GM19193 (cell line): ENCODE measurements around the gene ANKRD27.

Source experiments
- POLR2A ChIP-seq: IDR thresholded peaks from 4 replicates; pipeline ENCODE4 v1.6.1; 2011; ENCODE audit not compliant: insufficient read depth, insufficient read length; ENCODE audit errors: extremely low read depth

The ANKRD27 gene

DNA sequence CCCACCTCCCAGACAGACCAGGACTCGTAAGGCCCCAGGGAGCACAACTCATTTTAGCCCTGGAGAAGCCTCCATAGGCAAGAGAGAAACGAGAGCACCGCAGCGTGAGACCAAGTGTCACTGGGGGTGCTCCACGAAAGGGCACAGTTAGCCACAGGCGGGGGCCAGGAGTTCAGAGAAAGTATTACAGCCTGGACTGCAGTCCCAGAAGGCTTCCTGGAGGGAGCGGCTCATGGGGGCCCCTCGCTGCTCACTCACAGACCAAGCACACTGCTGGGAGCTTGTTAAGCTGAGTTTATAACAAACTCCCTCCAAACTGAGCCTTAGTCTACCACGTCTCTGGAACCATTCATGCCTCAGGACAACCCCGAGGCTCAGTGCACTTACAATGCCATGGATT lies 16.5 kb downstream of the ANKRD27 start:
- TF ChIP-seq POLR2A, result no peak

DNA sequence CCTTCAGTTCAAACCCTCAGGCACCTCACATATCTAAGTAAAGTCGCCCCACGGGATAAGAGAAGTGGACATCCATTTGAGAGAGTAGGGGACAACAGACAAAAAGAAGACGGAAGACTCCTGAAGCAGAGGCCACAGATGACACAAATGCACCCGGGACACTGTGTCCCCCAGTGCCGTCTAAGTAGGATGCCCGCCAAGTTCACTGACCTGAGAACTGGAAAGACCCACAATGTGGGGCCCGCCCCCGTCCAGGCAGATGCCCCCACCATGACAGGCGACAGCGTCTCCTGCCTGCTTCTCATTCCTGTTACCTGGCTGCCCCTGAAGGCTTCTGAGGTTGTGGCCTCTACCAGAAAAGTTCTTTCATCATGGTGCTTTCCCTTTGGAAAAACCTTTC lies 16.9 kb downstream of the ANKRD27 start:
- no peak for TF ChIP-seq POLR2A

DNA sequence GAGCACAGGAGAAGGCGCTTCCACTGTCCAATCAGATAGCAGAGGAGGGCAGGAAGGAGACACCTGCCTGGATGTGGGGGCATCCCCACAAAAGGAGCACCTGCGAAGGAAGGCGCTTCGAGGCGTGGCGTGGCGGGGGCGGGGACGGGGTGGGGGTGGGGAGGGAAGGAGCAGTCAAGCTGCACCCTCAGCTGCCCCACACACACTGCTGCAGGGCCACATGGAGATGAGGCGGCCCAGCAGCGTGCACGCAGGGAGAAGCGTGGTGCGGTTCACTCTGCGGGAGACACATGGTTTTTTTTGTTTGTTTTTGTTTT lies 21.4 kb downstream of the ANKRD27 start:
- no peak for TF ChIP-seq POLR2A

DNA sequence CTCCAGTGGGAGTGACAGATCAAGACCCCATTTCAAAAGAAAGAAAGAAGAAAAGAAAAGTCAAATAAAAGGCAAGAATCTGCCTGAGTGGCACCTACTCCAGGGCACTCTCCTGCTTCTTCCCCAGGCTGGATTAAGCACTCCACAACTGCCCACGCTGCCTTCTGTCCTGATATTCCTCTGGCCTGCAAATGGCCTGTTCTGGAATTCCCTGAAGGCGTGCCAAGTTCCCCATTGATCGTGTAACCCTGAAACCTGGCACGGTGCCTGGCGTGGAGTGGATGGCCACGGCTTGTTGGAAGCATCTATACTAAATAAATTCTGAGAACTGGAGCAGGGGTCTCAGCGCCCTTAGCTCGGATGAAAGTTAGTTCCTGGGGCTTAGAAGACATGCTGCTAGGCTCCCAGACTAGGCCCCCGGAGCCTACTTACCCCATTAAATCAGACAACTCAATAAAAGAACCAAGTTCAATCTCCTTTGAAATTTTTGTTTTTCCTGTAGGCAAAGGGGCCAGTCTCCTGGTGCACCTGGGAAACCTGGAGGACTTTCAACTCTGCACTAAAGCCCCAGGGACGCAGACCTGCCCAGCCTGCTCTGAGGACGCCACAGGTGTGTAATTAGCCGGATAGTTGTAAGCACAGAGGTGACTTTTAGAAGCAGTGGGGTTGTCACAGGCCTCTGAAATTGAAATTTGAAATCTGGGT lies 21.9 kb downstream of the ANKRD27 start:
- TF ChIP-seq POLR2A, result no peak

DNA sequence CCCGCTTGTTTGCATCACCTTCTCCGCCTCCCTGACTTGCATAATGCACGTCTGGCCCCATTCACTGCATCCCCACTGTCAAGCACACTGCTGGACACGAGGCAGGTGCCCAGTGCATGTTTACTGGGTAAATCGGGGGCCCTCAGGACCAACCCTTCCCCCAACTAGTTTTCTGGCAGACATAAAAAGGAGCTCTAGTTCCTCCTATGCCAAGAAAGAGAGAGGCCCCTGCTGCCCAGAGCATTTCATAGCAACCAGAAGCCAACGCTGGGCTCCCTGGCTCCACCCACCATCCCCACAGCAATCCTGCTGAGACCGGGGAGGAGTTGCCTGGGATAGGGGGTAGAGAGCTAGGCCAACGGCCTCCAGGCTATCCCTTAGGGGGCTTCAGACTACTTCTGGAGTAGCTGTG lies 23.2 kb downstream of the ANKRD27 start:
- TF ChIP-seq POLR2A, result no peak

DNA sequence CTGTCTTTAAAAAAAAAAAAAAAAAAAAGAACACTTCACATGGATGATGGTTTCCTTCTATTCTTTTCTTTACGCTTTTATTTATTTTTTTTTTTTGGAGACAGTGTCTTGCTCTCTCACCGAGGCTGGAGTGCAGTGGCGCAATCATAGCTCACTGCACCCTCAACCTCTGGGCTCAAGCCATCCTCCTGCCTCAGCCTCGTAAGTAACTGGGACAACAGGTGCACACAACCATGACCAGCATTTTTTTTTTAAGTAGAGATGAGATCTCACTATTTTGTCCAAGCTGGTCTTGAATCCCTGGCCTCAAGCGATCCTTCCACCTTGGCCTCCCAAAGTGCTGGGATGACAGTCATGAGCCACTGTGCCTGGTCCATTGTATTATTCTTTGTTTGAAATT lies 24.3 kb downstream of the ANKRD27 start:
- TF ChIP-seq POLR2A, result no peak

DNA sequence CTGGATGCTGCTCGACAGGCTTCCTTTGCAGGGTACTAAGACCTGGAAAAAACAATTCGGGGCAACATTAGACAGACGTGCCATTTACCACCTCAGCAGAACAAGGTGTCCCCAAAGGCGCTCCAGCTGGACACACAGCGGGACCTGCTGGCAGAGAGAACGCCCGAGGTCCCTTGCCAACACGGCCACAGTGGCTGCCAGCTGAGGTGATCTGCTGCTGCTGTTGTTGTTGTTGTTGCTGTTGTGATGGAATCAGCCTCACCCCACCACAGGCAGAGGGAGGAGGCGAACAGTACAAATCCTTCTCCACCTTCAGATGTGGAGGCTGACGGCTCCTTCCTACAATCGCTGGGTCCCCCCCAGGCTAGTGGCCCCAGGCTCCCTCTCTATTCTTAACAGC lies 25.2 kb downstream of the ANKRD27 start:
- TF ChIP-seq POLR2A, result no peak

DNA sequence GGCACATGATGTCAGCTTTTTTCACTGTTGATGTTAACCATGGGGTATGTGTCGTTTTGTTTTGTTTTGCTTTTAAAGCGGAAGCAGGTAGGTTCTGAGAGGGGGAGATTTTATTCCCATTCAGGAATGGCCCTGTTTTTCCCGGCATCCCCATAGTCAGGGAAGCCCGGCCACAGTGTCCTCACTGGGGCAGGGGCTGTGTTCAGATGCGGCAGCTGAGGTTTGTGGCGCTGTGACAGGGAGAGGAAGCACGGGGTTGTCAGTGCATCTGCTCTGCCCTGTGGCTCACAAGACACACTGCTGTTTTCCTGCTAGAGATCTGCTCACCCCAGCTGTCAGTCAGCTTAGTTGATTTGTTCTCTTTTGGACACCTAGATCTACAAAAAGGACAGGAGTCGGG lies 27.6 kb downstream of the ANKRD27 start:
- no peak for TF ChIP-seq POLR2A

DNA sequence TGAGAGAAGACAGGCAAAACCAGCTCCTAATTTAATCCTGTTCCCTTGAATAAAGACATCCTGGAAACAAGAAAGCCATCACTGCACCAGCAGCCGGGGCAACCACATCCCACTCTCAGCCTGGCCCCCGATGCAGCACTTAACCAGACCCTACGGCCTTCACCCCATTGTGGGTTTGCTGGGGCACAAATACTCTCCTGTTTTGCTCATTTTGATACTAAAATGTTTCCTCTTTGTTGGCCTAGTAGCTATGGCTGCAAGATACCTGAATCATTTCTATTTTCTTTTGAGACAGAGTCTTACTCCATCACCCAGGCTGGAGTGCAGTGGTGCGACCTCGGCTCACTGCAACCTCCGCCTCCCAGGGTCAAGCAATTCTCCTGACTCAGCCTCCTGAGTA lies 28.4 kb downstream of the ANKRD27 start:
- TF ChIP-seq POLR2A, result no peak

DNA sequence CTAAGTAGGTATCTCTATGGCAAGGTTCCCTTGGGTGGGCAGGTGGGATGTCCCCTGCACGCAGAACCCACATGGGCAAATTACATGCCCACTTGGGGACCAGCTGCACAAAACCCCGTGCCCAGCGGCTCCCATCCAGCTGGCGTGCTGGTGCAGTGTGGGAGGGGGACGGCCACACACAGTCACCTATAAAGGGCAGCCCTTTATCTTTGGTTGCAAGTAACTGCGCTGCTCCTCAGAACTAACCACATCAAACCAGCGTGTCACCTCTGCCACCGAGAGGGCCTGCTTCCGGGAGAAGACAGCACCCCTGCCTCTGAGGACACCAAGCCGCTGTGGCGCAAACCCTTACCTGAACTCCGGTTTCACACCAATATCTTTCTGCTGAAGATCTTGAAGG lies 32.2 kb downstream of the ANKRD27 start:
- no peak for TF ChIP-seq POLR2A

DNA sequence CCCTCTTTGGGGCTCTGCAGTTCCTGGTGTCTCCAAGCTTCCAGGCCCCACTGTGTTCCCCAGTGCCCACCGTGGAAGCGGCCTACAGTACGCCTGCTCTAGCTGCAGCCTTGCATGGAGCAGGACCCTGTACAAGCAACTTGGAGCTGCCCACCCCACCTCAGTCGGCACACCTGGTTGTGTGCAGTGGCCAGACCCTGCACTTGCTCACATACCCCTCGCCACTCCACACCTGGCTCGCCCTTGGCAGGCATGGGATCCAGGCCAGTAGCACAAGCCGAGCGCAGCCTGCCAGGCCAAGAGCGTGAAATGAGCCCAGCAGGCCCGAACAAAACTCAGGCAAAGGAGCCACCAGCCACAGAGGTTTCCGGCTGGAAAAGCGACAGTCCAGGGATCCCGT lies 36.4 kb downstream of the ANKRD27 start:
- TF ChIP-seq POLR2A, result no peak

DNA sequence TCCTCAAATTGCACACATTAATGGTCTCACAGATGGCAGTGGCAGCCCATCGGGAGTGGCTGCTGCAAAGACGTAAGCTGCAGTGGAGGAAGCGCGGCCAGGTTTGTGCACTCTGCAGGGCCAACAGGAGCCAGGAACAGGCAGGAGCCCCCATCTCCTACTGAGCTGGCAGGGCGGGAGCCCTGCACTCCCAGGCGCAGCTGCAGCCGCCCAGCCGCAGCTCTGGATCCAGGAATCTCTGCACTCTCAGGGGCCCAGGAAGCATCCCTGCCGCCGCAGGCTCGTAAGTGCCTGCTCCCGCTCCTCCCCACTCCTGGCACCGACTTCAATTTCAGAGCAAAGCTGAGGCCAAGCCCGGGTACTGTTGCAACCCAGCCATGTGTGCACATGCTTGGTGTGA lies 37.5 kb downstream of the ANKRD27 start:
- TF ChIP-seq POLR2A, result no peak

DNA sequence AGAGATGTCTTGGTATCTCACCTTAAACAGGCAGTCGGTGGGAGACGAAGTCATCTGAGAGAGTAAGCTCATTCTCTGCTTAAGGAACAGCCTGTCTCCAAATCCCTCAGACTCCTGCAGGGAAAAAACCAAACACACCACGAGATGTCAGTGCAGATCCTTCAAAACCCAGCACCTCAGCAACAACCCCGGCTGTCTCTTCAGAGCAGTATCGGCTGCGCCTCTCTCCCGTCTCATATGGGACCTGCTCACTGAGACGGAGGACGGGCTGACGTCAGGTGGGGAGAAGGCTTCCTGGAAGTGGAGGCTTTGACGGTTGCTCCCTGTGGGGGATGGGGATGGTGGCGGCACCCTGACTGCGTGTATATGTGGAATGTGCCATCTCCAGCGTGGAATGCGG lies 43.6 kb downstream of the ANKRD27 start:
- TF ChIP-seq POLR2A, result no peak

DNA sequence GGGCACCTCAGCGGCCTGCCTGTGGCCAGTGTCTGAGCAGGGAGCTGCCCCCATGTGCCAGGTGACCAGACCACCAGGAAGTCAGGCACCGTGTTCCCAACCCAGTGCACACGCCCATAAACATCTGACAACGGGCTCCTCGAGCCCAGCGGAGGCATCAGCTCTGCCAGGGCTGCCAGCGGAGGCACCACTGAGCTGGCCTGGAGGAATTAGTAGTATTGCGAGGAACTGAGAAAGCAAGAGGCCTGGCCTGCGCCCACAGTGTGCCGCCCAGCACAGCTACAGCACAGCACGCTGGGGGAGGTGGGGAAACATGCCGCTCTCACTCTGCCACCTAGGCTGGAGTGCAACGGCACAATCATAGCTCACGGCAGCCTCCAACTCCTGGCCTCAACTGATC lies 44.6 kb downstream of the ANKRD27 start:
- TF ChIP-seq POLR2A, result no peak

DNA sequence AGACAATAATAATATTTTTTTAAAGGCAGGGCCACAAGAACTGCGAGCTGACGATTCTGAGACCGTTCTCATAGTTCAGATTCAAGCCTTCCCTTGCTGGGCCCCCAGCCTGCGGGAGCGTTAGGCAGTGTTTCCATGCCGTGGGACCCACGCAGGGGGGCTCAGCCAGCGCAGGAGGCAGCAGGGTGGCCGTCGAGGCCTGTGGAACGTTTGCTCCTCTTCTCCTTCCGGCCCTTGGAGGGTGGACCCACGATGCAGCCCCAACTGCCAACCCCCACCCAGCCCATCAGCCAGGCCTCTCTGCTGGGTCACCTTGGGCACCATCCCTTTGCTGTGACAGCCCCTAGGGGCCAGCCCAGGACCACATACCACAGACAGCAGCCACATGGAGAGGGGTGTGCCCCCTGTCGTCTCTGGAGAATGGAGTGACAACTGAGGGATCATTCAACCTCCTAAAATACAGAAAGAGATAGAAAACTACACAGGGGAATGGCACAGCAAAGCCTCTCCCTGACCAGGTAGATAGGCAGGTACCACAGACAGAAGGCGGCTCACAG lies 47.2 kb downstream of the ANKRD27 start:
- no peak for TF ChIP-seq POLR2A

DNA sequence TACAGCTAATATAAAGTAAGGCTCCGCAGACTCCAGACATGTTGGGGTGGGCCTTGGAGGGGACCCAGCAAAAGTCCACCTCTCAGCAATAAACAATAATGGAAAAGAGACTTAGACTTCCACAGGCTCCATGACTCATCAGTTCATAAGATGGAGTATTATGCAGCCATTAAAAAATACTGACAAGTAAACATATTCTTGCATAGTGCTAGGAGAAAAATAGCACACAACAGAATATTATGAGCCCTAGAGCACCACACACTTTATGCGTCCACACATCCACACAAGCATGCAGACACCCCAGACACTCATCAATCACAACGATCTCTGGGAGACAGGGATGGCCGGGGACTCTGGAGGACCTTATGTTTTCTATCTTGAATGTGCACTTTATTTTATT lies 48.0 kb downstream of the ANKRD27 start:
- TF ChIP-seq POLR2A, result no peak

DNA sequence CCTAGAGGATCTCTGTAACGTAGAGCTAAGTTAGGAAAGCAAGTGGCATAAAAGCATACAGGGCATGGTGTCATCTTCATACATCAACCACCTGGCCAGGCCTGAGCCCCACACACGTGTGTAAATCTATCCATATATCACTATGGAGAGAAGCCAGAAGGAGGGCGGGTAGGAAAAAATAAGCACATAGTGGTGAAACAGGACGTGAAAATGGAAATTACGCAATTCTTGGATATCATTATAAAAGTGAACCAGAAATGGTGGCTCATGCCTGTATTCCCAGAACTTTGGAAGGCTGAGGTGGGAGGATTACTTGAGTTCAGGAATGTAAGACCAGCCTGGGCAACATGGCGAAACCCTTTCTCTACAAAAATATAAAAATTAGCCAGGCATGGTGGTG lies 50.6 kb downstream of the ANKRD27 start:
- no peak for TF ChIP-seq POLR2A
